ENCODE results near the gene EFEMP2. TPM values are rescaled to one million over a fixed set of nuclear protein-coding genes. Genes with fewer than 3 reads are reported as not detected.

The EFEMP2 gene
- total and polyA plus RNA-seq, 10 of the 15 experiments (the other 5 are each of a cell fraction or from before 2014, with no cell fraction given) = 0.24 to 13.2 (median 1.3) TPM; not detected in 1

- no peak overlapping the region for H3K9ac ChIP-seq (ENCODE audit: control insufficient read depth, insufficient read depth, low read length)
- FAIRE-seq (no peak), DNase-seq (ENCODE audit: low read depth, low spot score) (no peak), ATAC-seq (no peak)
- no peaks in the 10 kb centered on the region for H3K27me3 ChIP-seq (replicated peaks in 1 of 2; ENCODE audit: control insufficient read depth in 2 of 2, insufficient read depth in 2 of 2, low read length in 1 of 2)
- no peaks in the 10 kb centered on the region for H3K9me3 ChIP-seq (replicated peaks; ENCODE audit: control insufficient read depth, insufficient read depth, low read length)
- H3K36me3 ChIP-seq (ENCODE audit: control insufficient read depth in 2 of 2, insufficient read depth in 2 of 2, low read length in 1 of 2) = no peaks in the 10 kb centered on the region; a peak in 1 of 4 replicates
- in situ Hi-C loops (cut with MboI) (no loop called here), intact Hi-C loops (cut with micrococcal nuclease; ENCODE audit: unreplicated experiment) (no loop called here)
- ChIA-PET CTCF (interaction anchor here (0.9 to 2.1 kb wide), 3 partner anchors 25 to 71 kb away, joined by 3 to 9 read pairs (median 4); no protein-coding TSS in a partner anchor), SMC1A (ENCODE audit: uncharacterized antibody, unreplicated experiment) (interaction anchor here (1.7 kb wide), 1 partner anchor 23 kb away, joined by 6 read pairs; no protein-coding TSS in a partner anchor), RAD21 (ENCODE audit: unreplicated experiment) (no interaction called here), POLR2A (interaction anchor here (1.0 to 2.5 kb wide), 4 partner anchors 26 to 59 kb away, joined by 3 to 17 read pairs (median 7); partner anchors contain the start of genes CCDC85B and FIBP)
- peak overlapping the region; percentile 87 for H3K4me2 ChIP-seq (ENCODE audit: control insufficient read depth, insufficient read depth)
- H4K20me1 ChIP-seq (ENCODE audit: control insufficient read depth, insufficient read depth) = no peaks in the 10 kb centered on the region
- BruUV-seq (replicated peaks) = no TSS peak
- H3K4me1 ChIP-seq (ENCODE audit: control insufficient read depth, insufficient read depth, low read length) = peaks cover 36% of the 10 kb centered on the region
- H3K4me3 ChIP-seq = no peak overlapping the region; the same call in 1 of the 2 replicates
- TF ChIP-seq CTCF (IDR thresholded peaks at IDR 0.05 in 2 of 3, conservative IDR thresholded peaks at IDR 0.05 in 1 of 3; ENCODE audit: control insufficient read depth in 2 of 3, extremely low read depth in 1 of 3, insufficient read depth in 1 of 3, low read depth in 3 of 3, low read length in 3 of 3) (no peak), SMAD5 (IDR thresholded peaks at IDR 0.05; ENCODE audit: low read depth) (0 out of 2 replicates have a peak, but pooled peaks have one; percentile 2)
- no peak overlapping the region for H3K27ac ChIP-seq (ENCODE audit: control insufficient read depth, insufficient read depth)
- WGBS (ENCODE audit: insufficient coverage, insufficient replicate concordance, low lambda C conversion rate, missing lambda C conversion rate) = 94% methylated on average over 3 of the region's 3 CpGs
- peaks cover 34% of the 10 kb centered on the region for H3K79me2 ChIP-seq (ENCODE audit: control insufficient read depth, insufficient read depth, low read length)
- no peak overlapping the region for H2AFZ ChIP-seq (ENCODE audit: control insufficient read depth, low read depth, low read length)
Measured at GRCh38 chr11:65917077-65917433, 44.5 kb upstream of the EFEMP2 start.

- Histone ChIP-seq H3K36me3 (ENCODE audit: control insufficient read depth in 2 of 2, insufficient read depth in 2 of 2, low read length in 1 of 2) (no peaks in the 10 kb centered on the region; a peak in 1 of 4 replicates), H4K20me1 (ENCODE audit: control insufficient read depth, insufficient read depth) (no peaks in the 10 kb centered on the region), H3K9me3 (replicated peaks; ENCODE audit: control insufficient read depth, insufficient read depth, low read length) (no peaks in the 10 kb centered on the region), H3K4me3 (no peak overlapping the region), H3K9ac (ENCODE audit: control insufficient read depth, insufficient read depth, low read length) (no peak overlapping the region), H3K4me2 (ENCODE audit: control insufficient read depth, insufficient read depth) (0 out of 2 replicates have a peak overlapping the region, but pooled peaks have one; percentile 87), H3K79me2 (ENCODE audit: control insufficient read depth, insufficient read depth, low read length) (peaks cover 34% of the 10 kb centered on the region), H2AFZ (ENCODE audit: control insufficient read depth, low read depth, low read length) (no peak overlapping the region), H3K27me3 (replicated peaks in 1 of 2; ENCODE audit: control insufficient read depth in 2 of 2, insufficient read depth in 2 of 2, low read length in 1 of 2) (no peaks in the 10 kb centered on the region), H3K4me1 (ENCODE audit: control insufficient read depth, insufficient read depth, low read length) (peaks cover 41% of the 10 kb centered on the region), H3K27ac (ENCODE audit: control insufficient read depth, insufficient read depth) (no peak overlapping the region)
- ATAC-seq (no peak), FAIRE-seq (no peak), DNase-seq (ENCODE audit: low read depth, low spot score) (no peak)
- ChIA-PET RAD21 (ENCODE audit: unreplicated experiment) (no interaction called here), POLR2A (interaction anchor here (2.3 kb wide), 1 partner anchor 57 kb away, joined by 7 read pairs; the partner anchor contains the start of gene MUS81), CTCF (interaction anchor here (1.9 kb wide), 1 partner anchor 27 kb away, joined by 5 read pairs; no protein-coding TSS in a partner anchor), SMC1A (ENCODE audit: uncharacterized antibody, unreplicated experiment) (no interaction called here)
- no TSS peak for BruUV-seq (replicated peaks)
- 73% methylated on average over 7 of the region's 7 CpGs for WGBS (ENCODE audit: insufficient coverage, insufficient replicate concordance, low lambda C conversion rate, missing lambda C conversion rate)
- in situ Hi-C loops (cut with MboI) = no loop called here
- intact Hi-C loops (cut with micrococcal nuclease; ENCODE audit: unreplicated experiment) = no loop called here
- TF ChIP-seq ZBTB33 (IDR thresholded peaks at IDR 0.05) (no peak), SP1 (IDR thresholded peaks at IDR 0.05; ENCODE audit: low read depth, low read length) (no peak)
Measured at GRCh38 chr11:65916391-65916790, 43.8 kb upstream of the EFEMP2 start.

All from GM12878 (cell line).